ENCODE results near the gene C1QL1.

The C1QL1 gene

DNA sequence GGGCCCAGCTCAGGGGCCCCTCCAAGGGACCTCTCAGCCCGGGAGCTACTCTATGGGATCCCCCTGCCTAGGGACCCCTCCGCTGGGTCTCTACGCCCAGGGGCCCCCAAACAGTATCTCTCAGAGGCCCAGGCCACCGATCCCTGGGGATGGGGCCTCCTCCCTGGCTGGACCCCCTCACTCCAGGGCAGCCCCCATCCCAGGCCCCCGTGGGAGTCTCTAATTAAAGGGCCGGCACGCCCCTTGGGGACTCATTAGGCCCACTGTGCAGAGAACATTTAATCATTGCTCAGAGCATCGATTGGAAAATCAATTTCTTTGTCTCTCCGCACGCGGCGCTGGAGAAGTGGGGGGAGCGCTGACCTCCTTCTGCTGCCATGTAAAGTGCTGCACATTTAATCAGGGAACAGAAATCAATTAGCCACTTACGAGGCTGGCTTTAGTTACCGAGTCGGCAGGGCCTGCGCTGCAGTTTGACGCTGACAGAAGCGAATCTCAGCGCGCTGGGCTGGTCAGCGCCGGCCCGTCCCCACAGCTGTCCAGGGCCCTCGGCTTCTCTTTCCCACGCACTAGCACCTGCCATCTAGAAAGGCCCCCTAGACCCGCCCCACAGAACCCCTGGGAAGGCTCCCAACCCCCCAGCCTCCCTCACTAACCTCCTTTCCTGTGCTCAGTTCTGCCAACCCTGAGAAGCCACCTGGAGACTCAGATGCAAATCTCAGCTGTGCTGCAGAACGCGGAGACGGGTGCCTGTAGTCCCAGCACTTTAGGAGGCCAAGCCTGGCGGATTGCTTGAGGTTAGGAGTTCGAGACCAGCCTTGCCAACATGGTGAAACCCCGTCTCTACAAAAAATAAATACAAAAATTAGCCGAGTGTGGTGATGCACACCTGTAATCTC is 20.2 kb upstream of the C1QL1 start:
- DNase-seq: no peak

- no peak for DNase-seq
Measured at GRCh38 chr17:44983563-44983962, 15.5 kb upstream of the C1QL1 start.

- DNase-seq: no peak
Measured at GRCh38 chr17:44982113-44982702, 14.1 kb upstream of the C1QL1 start.

DNA sequence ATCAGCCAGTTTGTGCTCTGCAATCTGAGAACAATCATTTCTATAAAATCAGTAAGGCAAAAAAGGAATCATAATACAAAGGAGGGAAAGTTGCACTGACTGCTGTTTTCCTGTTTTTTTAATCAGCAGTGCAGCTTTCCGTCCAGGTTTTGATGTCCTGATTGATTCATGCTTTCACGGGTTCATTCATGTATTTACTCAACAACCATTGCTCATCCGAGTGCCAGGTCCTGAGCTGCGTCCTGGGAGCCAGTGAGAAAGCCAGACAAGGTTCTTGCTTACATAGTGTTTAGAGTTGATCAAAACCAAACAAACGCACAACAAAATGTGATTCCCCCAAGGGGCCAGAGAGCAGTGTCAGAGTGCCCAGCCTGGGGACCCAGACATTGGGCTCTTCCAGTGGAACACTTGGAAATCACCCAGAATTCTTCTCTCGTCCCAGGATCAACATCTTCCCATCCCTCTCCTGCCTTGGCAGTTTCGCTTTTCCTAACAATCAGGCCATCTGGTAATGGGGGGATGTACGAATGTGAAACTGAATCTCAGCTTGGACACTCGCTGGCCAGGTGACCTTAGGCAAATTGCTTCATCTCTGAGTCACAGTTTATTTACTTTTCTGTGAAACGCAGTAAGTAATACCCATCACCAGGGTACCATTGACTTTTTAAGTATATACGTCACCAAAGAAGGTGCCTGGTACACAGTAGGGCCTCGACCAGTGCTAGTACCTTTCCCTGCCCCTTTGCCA is 13.3 kb upstream of the C1QL1 start:
- no peak for DNase-seq

GRCh38 chr17:44979426-44979995 is 11.4 kb upstream of the C1QL1 start:
- DNase-seq: no peak

DNA sequence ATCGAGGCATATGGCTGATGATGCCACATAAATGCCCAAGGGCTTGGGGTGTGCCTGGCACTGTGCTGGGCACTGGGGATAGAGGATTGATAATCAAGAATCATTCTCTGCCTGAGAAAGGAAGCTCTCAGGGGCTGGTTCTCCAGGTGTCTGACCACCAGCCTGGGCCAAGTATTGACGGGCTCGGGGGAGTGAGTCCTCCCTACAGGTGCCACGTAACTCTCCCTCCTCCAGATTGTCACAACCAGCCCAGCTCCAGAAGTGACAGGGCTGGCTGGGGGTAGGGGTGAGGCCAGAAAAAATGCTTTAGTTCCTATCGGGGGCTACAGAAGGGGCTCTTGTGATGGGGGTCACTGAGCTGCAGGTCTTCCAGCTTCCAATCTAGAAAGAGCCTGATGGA is 10.7 kb upstream of the C1QL1 start:
- DNase-seq: no peak

- DNase-seq: no peak
Measured at GRCh38 chr17:44977814-44978550, 9.9 kb upstream of the C1QL1 start.

- no peak for DNase-seq
Measured at GRCh38 chr17:44977065-44977464, 9.0 kb upstream of the C1QL1 start.

GRCh38 chr17:44976206-44976605 is 8.1 kb upstream of the C1QL1 start:
- no peak for DNase-seq

DNA sequence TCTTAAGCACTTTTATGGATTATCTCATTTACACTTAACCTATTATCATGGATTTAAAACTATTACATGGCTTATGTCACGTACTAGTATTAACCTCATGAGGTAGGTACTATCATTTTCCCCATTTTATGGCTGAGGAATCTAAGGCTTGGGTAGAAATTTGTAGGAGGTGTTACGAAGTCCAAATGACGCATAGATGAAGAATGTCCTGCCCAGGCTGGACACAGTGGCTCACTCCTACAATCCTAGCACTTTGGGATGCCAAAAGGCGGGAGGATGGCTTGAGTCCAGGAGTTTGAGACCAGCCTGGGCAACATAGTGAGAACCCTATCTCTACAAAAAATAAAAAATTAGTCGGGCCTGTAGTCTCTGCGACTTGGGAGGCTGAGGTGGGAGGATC is 4.8 kb upstream of the C1QL1 start:
- DNase-seq: no peak

DNA sequence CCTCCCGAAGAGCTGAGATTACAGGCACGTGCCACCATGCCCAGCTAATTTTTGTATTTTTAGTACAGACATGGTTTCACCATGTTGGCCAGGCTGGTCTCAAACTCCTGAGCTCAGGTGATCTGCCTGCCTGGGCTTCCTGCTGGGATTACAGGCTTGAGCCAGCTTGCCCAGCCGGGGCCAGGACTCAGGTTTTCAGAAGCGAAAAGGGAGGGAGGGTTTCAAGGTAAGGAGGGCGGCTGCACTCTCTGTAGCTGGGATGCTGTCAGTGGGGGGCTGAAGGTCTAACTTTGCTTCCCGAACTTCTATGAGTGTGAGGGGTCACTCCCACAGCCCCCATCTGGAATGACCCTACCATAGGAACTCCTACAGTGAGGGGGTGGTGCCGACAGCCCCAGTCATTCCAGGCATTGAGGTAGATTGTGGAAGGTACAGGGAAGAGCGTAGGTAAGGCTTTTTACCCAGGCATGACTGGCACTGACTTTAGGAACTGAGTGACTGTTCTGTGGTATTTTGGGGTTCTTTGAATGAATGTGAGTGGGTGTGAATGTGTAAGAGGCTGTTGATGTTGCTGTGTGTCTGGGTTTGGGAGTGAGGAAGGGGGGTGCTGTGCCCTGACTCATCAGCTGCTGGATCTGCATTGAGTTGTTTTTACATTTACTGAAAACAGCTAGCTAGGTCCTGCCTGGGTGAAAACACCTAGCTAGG is 3.8 kb upstream of the C1QL1 start:
- DNase-seq: no peak

DNA sequence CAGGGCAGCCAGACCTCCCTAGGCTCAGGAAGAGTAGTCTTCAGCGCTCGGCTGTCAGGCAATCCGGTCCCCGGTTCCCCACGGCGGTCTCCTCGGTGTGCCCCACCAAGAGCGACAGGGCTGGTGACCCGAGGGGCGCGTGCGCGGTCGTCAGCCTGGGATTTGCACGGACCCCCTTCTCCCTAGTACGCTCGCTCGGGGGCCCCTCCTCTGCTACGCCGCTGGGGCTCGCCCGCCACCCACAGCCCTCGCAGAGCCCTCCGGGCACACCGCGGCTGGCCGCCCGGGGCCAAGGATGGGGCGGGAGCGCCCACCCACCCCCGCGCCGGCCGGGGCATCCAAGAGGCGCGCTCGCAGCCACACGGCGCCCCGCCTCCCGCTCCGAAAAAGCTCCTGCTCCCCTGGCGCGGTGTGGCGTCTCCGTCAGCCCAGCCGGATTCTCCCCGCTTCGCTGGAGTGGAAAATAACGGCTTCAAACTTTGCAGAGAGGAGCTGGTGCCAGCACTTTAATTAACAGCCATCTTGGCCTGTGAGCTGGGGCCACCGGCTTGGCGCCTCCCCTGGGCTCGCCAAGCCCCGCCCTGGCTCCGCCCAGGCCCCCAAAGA is 2.1 kb upstream of the C1QL1 start:
- DNase-seq: peak; percentile 36

DNA sequence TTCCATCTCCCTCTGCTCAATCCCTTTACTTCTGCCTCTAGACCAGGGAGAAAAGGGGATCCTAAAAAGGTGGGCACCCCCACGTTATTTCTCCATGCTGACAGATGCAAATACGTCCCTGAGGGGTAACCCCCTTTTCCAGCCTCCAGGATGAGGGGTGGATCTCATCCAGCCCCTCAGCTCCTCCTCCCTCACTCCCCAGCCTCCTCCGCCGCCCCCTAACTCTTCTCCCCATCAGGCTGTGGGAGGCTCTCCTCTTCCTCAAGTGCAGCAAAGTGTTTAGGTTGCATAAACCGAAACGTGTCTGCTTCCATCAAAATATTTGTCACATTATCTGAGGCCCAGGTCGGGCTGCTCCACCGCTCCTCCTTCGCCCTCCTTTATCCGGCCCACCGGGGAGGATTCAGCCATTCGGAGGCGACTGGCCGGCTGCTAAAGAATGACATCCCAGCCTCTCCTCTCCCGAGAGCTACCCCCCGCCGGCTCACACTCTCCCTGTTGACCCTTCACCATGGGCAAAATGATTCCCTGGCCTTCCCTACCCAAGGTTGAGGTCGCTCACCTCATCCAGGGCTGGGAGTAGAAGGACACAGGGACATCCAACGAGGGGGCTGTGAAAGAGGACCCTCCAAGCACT is 1.2 kb upstream of the C1QL1 start:
- DNase-seq: no peak

GRCh38 chr17:44967907-44968224 is 237 bp downstream of the C1QL1 start:
- DNase-seq: no peak

- peak; percentile 38 for DNase-seq
Measured at GRCh38 chr17:44967026-44967906, 837 bp downstream of the C1QL1 start.

DNA sequence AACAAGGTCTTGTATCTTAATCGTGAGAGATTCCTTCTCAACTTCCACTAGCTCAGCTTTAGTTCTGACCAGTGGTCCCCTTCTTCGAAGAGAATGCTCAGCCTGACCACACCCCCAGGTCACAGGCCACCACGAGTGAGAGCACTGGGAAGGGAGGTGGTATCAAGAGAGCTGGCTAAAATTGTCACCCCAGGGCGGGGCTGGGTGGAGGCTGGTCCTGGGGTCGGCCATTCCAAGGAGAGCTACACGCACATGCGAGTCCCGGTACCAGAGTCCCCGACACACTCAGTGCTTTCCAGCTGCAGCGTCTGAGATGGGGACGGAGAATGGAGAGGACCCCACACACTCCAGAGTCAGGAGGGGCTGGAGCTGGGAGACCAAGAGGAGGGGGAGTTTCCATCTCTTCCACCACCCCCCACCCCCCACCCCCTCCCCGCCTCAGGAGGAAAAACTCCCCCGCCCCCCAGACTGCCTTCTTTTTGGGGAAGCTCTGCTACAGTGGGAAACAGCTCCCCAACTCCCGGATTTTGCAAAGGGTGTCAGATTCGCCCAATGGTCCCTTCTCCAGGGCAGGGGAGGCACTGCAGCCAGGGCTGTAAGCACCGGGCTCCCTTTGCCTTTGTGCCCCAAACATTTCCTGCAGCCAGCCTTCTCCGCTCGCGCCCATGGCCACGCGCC is 1.6 kb downstream of the C1QL1 start:
- no peak for DNase-seq

- no peak for DNase-seq
Measured at GRCh38 chr17:44965481-44966234, 2.4 kb downstream of the C1QL1 start.

DNA sequence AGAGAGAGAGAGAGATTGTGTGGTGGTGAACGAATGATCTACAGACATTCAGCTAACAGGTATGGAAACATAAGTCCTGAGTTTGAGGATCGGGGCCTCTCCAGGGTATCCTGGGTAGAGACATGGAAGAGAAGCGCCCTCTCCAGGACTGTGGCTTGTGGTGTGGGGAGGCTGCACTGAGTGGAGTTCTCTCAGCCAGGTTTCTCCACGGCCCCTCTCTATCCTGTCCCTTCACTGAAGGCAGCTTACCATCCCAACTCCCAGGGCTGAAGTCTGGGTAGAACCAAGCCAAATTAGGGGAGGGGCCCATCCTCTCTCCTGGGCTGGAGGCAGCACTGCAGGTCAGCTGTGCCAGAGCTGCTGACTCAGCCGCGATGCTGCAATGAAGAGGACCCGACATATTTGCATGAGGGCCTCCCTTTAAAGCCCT is 6.2 kb downstream of the C1QL1 start:
- DNase-seq: no peak

GRCh38 chr17:44960691-44961090 is 7.4 kb downstream of the C1QL1 start:
- no peak for DNase-seq

Data from activated T-cell treated with anti-CD3 and anti-CD28 coated beads, Interleukin-2, amount 50 U/mL, for 1 hour (primary cell).